HCT116 (cell line): ENCODE results near the gene PIGL.

Experiments
- CEBPB ChIP-seq: IDR thresholded peaks from 2 replicates; pipeline ENCODE4 v1.6.1; 2012; ENCODE audit warnings: low read depth
- TF ChIP-seq, protein P1 (sequence below), 3 experiments: fragments of 200-600 bp in 1 of 3; sonication (generic) in 1 of 3; IDR thresholded peaks in 2 of 3; conservative IDR thresholded peaks in 1 of 3; 2 replicates each; pipeline ENCODE4 v1.5.1; 2012 to 2017; ENCODE audit warnings: low read depth in 2 of 3, low read length in 2 of 3, antibody characterized with exemption in 1 of 3, borderline replicate concordance in 1 of 3, control low read depth in 1 of 3, mild to moderate bottlenecking in 1 of 3, mixed read lengths in 1 of 3, mixed run types in 1 of 3, moderate library complexity in 1 of 3; ENCODE audit not compliant: insufficient read depth in 1 of 3
- TF ChIP-seq, protein P2 (sequence below): IDR thresholded peaks from 2 replicates; pipeline ENCODE4 v1.6.1; 2012

DNA sequence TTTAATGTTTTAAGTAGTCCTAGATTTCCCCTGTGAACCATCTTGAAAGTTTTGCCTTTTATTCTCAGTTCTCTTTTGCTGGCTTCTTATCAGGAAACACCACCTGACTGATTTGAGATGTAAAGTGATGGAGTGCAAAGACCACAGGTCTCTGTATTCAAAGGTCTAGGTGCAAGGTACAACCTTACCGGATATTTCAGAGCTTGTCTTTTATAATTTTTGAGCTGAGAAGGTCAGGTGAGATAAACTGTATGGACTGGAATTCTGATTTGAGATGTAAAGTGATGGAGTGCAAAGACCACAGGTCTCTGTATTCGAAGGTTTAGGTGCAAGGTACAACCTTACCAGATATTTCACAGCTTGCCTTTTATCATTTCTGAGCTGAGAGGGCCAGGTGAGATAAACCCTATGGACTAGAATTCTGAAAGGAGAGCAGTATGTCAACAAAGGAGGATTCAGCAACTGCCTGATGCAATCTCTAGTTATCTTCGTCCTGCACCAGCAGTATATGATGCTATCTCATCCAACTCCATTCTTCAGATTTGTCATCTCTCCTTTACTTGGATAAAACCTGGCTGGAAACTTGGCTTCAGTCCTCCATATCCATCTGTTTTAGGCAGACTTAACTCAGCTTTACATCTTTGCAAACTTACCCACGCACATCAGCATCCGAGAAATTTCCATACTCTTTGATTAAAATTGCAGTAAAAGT is 72.0 kb downstream of the PIGL start:
- no peak for TF ChIP-seq CEBPB
- TF ChIP-seq, protein P1, sequence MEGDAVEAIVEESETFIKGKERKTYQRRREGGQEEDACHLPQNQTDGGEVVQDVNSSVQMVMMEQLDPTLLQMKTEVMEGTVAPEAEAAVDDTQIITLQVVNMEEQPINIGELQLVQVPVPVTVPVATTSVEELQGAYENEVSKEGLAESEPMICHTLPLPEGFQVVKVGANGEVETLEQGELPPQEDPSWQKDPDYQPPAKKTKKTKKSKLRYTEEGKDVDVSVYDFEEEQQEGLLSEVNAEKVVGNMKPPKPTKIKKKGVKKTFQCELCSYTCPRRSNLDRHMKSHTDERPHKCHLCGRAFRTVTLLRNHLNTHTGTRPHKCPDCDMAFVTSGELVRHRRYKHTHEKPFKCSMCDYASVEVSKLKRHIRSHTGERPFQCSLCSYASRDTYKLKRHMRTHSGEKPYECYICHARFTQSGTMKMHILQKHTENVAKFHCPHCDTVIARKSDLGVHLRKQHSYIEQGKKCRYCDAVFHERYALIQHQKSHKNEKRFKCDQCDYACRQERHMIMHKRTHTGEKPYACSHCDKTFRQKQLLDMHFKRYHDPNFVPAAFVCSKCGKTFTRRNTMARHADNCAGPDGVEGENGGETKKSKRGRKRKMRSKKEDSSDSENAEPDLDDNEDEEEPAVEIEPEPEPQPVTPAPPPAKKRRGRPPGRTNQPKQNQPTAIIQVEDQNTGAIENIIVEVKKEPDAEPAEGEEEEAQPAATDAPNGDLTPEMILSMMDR (IDR thresholded peaks at IDR 0.05 in 2 of 3, conservative IDR thresholded peaks at IDR 0.05 in 1 of 3; ENCODE audit: borderline replicate concordance in 1 of 3, insufficient read depth in 1 of 3, low read depth in 2 of 3, low read length in 2 of 3): no peak
- TF ChIP-seq, protein P2, sequence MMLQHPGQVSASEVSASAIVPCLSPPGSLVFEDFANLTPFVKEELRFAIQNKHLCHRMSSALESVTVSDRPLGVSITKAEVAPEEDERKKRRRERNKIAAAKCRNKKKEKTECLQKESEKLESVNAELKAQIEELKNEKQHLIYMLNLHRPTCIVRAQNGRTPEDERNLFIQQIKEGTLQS: no peak
